ENCODE data around the gene PPDPF.
"Not testable (repeated sequence)": the region's sequence is repeated elsewhere in the genome, so short reads cannot be mapped to it uniquely, and the experiment has no call there.

Gene PPDPF

DNA sequence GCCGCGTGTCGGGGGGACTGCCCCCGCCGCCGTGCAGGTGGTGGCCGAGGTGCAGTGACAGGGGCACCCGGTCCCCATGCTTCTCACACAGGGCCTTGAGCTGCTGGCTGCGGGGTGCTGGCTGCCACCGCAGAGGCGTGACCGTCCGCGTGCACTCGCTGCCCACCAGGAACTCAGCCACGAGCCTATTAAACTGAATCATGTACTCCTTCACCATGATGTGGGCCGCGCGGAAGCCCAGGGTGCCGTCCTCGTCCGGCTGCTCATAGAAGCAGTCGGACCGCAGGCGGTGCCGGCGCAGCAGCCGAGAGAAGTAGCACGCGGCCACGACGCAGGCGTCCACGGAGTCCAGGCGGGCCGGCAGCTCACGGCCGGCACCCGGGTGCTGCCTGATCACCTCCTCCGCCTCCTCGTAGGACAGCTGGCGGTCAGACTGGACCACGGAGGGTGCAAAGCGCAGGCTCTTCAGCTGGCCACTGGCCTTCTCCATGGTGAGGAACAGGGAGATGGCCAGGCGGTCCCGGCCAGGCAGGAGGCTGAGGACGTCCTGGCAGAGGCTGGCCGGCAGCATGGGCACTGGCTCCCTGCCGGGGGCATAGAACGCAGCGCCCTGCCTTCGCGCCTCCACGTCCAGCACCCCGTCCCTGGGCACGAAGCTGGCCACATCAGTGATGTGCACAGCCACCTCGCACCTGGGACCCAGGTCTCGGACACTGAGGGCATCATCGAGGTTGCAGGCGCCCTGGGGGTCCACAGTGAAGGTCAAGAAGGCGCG lies 43.7 kb downstream of the PPDPF start:
- DNase-seq (ENCODE audit: low read depth), result no peak

DNA sequence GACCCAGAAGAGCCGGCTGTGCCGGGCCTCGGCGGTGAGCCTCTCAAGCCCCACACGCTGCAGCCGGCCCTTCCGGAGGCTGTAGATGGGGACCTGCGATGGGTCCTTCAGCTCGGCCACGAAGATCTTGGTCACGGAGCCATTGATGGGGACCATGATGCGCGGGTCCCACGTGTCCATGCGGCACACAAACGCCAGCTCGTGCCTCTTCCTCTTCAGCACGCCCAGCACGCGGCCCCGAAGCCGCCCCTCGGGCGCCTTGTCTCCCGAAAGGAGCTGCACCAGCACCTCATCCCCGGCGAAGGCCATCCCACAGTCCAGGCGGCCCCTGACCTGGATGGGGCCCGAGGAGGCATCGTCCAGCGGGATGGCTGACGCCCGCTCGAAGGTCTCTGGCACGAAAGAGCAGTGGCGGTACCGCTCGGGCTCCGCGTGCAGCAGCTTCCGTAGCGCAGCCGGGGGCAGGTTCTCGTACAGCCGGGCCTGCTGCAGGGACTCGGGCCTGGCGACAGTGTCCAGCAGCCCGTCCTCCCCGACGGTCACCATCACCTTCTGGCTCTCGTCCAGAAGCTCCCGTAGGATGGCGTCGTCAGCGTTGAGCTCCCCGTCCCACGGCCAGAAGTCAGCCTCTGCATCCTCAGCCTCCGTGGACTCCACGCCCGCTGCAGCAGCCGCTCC lies 44.6 kb downstream of the PPDPF start:
- no peak for DNase-seq (ENCODE audit: low read depth)

DNA sequence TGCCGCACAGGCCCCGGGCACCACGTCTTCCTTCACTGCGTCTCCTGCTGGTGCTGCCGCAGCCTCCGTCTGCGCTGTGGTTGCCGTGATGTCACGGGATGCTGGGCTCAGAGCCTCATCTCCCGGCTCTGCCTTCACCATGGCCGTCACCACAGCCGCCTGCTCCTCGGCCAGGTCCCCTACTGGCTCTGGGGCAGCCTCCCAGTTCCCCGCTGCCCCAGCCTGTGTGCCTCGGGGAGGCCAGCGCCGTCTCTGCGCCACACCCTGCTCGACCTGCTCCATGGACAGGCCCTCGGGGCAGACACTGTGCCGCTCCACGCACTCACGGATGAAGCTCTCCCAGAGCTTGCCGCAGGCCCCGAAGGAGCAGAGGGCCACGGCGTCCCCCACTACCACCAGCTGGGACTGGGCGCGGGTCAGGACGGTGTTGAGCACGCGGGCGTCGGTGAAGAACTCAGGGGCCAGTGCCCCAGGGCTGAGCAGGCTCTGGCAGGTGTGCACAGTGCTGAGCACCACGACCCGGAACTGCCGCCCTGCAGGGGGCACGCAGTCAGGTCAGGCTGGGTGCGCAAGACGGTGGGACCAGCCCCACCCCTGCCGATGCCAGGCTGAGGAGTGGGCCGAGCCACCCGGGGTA lies 45.3 kb downstream of the PPDPF start:
- DNase-seq (ENCODE audit: low read depth), result no peak

DNA sequence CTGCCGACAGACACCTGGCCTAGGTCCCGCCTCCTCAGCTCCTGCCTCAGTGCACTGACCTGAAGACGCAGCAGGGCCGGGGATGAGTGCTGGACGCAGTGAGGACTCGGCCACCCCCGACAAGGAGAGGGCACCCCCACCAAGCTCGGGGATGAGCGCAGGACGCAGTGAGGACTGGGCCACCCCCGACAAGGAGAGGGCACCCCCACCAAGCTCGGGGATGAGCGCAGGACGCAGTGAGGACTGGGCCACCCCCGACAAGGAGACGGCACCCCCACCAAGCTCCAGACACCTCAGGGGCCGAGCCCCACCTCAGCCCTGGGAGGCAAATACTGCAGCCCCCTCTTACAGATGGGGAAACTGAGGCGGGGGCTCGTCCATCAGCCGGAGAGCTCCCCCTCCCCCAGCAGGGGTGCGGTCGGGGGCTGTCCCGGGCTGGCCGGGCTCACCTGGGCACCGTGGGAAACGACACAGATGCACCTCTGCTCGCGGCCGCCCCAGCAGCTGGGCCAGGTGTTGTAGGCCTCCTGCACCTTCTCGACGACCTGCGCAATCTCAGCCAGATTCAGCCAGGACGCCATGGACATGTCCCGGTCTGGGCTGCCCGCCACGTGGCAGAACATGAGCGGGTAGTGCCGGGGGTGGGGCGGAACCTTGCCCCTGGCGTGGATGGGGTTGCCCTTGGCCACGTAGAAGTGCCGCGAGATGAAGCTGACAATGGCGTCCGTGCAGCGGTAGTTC lies 46.0 kb downstream of the PPDPF start:
- no peak for DNase-seq (ENCODE audit: low read depth)

DNA sequence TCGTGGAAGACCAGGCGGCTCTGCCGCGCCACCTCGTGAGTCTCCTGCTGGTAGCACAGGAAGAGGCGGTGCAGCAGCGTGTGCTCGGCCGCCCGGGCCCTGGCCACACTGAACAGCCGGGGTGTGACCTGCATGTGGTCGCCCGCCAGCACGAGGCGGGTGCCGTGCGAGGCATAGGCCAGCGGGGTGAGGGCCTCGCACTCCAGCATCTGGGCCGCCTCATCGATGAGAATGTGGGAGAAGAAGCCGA lies 46.5 kb downstream of the PPDPF start:
- DNase-seq (ENCODE audit: low read depth), result no peak

DNA sequence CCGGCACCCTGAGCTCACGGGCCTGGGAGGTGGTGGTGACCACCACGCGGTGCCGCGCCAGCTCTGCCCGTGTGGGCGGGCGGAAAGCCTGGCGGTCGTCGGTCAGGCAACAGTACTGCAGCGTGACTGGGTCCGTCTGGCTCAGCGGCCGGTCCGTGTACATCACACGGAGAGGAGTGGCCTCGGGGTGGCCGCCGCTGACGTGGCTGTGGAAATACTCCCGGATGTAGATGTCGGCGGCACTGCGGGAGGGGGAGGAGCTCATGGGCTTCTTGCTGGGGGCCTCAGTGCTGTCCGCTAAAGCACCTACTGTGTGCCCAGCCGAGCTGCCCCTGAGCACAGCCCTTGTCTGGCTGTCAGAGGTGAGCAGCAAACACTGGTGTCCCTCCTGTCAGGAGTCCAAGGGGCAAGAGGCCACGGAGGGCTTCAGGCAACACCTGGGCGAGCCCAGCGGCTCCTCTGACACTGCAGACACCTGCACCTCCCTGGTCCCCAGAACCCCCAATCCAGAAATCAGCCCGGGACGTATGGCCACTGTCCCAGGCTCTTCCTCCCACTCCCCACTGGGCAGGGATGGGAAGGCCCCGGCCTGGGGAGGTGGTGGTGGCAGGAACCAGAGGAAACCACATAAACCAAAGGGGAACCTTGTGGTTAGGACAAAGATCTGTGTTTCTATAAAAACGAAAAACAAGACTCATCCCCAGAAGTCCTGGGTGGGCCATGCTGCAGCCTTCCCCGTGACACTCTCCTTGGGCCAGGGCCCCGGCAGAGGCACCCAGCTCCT lies 47.0 kb downstream of the PPDPF start:
- no peak for DNase-seq (ENCODE audit: low read depth)

DNA sequence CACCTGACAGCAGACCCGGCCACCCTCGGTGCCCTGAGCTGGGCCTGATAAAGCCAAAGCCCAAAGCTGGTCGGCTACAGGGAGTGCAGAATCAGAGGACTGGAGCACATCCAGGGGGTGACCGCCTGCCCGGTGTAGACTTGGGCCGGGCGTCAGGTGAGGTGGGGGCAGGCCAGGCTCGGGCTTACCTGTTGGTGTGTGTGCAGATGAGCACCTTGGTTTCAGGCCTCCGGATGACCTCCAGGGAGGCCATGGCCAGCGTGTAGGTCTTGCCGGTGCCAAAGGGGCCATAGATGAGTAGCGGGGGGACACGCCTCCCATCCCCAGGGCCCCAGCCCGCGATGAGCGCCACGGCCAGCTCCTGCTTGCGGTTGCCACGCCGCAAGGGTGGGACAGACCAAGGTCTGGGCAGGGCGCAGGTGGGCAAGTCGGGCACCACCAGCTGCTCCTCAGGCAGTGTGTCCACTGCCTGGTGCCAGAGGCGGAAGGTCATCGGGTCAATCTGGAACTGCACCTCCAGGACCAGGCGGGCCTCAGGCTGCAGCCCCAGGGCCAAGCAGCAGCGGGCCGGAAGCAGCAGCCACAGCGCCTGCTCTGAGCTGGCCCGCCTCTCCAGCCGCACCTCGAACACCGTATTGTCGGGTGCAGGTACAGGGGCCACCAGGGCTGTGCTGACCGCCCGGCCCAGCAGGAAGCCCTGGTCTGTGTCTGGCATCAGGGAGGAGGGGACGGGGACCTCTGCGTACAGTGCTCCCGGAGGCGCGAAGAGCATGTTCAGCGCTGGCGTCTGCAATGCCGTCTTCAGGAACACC lies 47.8 kb downstream of the PPDPF start:
- DNase-seq (ENCODE audit: low read depth), result no peak

DNA sequence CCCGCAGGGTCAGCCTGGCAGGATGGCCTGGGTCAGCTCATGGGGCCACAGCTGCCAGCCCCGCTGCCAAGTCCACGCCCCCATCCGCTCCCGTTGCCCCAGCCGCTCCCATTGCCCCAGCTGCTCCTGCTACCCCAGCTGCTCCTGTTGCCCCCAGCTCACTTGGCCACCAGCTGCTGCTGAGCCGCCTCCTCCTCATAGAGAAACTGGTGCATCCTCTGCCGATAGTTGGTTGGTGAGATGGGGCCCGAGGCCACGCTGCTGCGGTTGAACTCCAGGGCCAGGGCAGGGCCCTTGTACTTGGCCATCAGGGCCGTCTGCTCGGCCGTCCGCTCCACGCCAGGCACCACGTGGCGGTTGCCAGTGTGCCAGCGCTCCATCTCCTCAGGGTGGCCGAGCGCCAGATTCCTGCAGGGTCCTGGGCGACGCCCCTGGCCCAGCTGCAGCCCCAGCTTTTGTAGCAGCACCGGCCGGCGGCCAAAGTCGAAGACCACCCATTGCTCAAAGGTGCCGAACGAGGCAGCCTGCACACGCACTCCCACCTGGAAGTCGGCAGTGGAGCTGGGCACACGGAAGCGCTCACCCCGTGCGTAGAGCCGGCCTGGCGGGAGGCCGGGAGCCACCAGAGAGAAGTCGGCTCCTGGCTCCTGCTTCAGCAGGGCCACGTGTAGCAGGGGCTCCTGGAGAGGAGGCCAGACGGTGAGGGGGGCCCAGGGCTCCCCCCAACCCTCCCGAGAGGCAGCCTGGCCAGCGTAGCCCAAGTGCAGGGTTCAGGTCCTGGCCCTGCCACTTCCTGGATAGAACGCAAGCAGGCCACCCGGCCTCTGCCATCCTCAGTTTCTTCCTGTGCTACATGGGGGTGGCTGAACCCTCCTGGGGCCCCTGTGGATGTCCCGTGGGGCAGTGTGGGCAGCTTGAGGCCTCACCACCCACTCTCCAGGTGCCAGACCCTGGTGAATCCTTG lies 48.7 kb downstream of the PPDPF start:
- no peak for DNase-seq (ENCODE audit: low read depth)

DNA sequence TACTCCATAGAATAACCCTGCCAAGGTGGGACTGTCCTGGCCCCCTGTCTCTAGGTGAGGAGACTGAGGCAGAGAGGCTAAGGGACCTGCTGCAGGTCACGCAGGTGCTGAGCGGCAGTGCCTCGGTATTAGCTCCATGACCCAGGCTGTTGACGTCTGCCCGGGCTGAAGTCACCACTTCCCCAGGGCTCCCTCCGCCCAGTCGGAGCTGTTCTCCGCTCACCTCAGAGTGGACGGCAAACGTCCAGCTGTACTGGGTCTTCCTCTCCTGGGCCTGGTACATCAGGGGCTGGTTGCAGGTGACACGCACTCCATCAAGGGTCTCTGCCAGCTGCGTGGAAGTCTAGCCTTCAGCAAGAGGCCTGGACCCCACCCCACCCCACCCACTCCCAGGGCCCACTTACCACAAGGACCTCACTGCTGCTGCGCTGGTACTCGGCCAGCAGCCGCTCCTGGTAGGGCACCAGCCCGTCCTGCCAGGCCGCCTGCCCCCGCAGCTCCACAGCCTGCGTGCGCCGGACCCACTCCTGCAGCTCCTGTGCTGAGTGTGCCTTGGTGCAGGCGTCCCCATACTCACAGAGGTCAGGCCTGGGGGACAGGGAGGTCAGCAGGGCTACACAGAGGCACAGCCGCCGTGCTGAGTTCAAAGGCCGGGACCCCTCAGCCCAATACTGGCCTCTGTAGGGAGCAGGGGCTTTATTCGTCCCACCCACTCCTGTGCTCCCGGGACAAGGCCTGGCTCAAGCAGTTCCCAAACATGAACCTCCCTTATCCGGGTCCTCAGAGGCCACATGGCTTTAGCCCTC lies 49.9 kb downstream of the PPDPF start:
- DNase-seq (ENCODE audit: low read depth), result no peak

DNA sequence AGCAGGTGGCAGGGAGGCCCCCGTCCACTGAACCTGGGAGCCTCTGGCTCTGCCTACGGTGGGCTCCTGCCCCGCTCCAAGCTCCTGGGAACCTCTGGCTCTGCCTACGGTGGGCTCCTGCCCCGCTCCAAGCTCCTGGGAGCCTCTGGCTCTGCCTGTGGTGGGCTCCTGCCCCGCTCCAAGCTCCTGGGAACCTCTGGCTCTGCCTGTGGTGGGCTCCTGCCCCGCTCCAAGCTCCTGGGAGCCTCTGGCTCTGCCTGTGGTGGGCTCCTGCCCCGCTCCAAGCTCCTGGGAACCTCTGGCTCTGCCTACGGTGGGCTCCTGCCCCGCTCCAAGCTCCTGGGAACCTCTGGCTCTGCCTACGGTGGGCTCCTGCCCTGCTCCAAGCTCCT lies 50.5 kb downstream of the PPDPF start:
- DNase-seq (ENCODE audit: low read depth), result not testable (repeated sequence)

All from T follicular helper cell (primary cell).